Esophagus squamous epithelium (tissue), 5 donors: ENCODE results near the gene PRRX2. TPM values are rescaled to one million over a fixed set of nuclear protein-coding genes. Genes with fewer than 3 reads are reported as not detected.

Source experiments
- DNase-seq: peaks from one replicate; lab custom pipeline; 2025; lab: John Stamatoyannopoulos, UW
- H3K27ac ChIP-seq, 4 donors: fragments of 200-600 bp; sonication (generic); one replicate each; pipeline ENCODE4 v1.5.1; 2016 to 2019; ENCODE audit warnings: mild to moderate bottlenecking in 1 of 4
- H3K27me3 ChIP-seq, 4 donors: fragments of 200-600 bp; sonication (generic); 1 replicate in 3 of 4; 2 replicates in 1 of 4; pipeline versions ENCODE4 v1.5.1 to v1.6.0; 2017 to 2021; ENCODE audit warnings: antibody characterized with exemption in 1 of 4
- H3K36me3 ChIP-seq, 3 donors: fragments of 200-600 bp; sonication (generic); one replicate each; pipeline ENCODE4 v1.5.1; 2016 to 2019
- H3K4me1 ChIP-seq, 3 donors: fragments of 200-600 bp; sonication (generic); one replicate each; pipeline ENCODE4 v1.5.1; 2017 to 2019
- H3K4me3 ChIP-seq, 4 donors: fragments of 200-600 bp; sonication (generic); 1 replicate in 3 of 4; 2 replicates in 1 of 4; pipeline ENCODE4 v1.5.1; 2016 to 2019; ENCODE audit warnings: mild to moderate bottlenecking in 2 of 4, moderate library complexity in 1 of 4
- H3K9me3 ChIP-seq, 3 donors: fragments of 200-600 bp; sonication (generic); one replicate each; pipeline ENCODE4 v1.5.1; 2016 to 2019
- POLR2A ChIP-seq, 4 donors: fragments of 450-650 bp; IDR thresholded peaks; one replicate each; pipeline ENCODE4 v1.6.1; 2017; ENCODE audit warnings: antibody characterized with exemption in 4 of 4, mild to moderate bottlenecking in 4 of 4, moderate library complexity in 3 of 4
- WGBS, 2 donors: methylation state at CpG; one replicate each; pipeline ENCODE4 v1.1.5; 2018; 5-methylcytosine and 5-hydroxymethylcytosine counted together
- intact Hi-C: fragments of 100-400 bp; cut with DNase I; formaldehyde crosslinking; loops from one replicate; pipeline ENCODE4 v1.15.0; 2022
- total RNA-seq, 4 donors: library from RNA; depleted of rRNA; stranded (reverse); fragments of >200 nt; gene quantifications; one replicate each; pipeline ENCODE4 v1.1.0, GENCODE V29; 2016
- TF ChIP-seq, protein P1 (sequence below), 6 experiments: fragments of 450-650 bp in 4 of 6; fragments of 200-600 bp in 2 of 6; sonication (generic) in 2 of 6; IDR thresholded peaks; one replicate each; pipeline ENCODE4 v1.5.1; 2016 to 2019; ENCODE audit warnings: antibody characterized with exemption in 6 of 6, mild to moderate bottlenecking in 4 of 6, moderate library complexity in 4 of 6
- donor health status: DM: yes; HTN: yes; CAD: no.

Gene PRRX2
- total RNA-seq, 4 donors from 2014 or later: 0.82 to 3.8 (median 2.3) TPM

GRCh38 chr9:129719135-129719534 is 53.7 kb downstream of the PRRX2 start:
- DNase-seq: no peak
- intact Hi-C loops: no loop called here
- Histone ChIP-seq H3K4me3 (no peak overlapping the region), H3K27me3 (peaks cover 0 to 16% (median 0%) of the 10 kb centered on the region in 4 donors), H3K27ac (no peak overlapping the region), H3K4me1 (peaks cover 0 to 19% (median 4%) of the 10 kb centered on the region in 3 donors), H3K9me3 (no peaks in the 10 kb centered on the region), H3K36me3 (no peaks in the 10 kb centered on the region)
- 68 to 80% methylated on average over 9 to 33 of the region's 38 CpGs for WGBS, 2 donors
- TF ChIP-seq POLR2A (IDR thresholded peaks at IDR 0.05): no peak
- TF ChIP-seq, protein P1, sequence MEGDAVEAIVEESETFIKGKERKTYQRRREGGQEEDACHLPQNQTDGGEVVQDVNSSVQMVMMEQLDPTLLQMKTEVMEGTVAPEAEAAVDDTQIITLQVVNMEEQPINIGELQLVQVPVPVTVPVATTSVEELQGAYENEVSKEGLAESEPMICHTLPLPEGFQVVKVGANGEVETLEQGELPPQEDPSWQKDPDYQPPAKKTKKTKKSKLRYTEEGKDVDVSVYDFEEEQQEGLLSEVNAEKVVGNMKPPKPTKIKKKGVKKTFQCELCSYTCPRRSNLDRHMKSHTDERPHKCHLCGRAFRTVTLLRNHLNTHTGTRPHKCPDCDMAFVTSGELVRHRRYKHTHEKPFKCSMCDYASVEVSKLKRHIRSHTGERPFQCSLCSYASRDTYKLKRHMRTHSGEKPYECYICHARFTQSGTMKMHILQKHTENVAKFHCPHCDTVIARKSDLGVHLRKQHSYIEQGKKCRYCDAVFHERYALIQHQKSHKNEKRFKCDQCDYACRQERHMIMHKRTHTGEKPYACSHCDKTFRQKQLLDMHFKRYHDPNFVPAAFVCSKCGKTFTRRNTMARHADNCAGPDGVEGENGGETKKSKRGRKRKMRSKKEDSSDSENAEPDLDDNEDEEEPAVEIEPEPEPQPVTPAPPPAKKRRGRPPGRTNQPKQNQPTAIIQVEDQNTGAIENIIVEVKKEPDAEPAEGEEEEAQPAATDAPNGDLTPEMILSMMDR (IDR thresholded peaks at IDR 0.05): no peak

GRCh38 chr9:129720181-129720864 is 54.9 kb downstream of the PRRX2 start:
- Histone ChIP-seq H3K9me3 (no peaks in the 10 kb centered on the region), H3K27me3 (peaks cover 0 to 16% (median 0%) of the 10 kb centered on the region in 4 donors), H3K4me3 (no peak overlapping the region), H3K27ac (no peak overlapping the region), H3K4me1 (peaks cover 0 to 8% (median 0%) of the 10 kb centered on the region in 3 donors), H3K36me3 (no peaks in the 10 kb centered on the region)
- DNase-seq: no peak
- intact Hi-C loops: no loop called here
- 82 to 83% methylated on average over 17 of the region's 31 CpGs for WGBS, 2 donors
- TF ChIP-seq POLR2A (IDR thresholded peaks at IDR 0.05): no peak
- TF ChIP-seq, protein P1 (IDR thresholded peaks at IDR 0.05): peak in 1 of 6 experiments; percentile 34

- intact Hi-C loops: no loop called here
- 80 to 81% methylated on average over 16 to 25 of the region's 25 CpGs for WGBS, 2 donors
- Histone ChIP-seq H3K4me1 (peaks cover 0 to 8% (median 3%) of the 10 kb centered on the region in 3 donors), H3K36me3 (no peaks in the 10 kb centered on the region), H3K9me3 (no peaks in the 10 kb centered on the region), H3K27ac (no peak overlapping the region), H3K4me3 (no peak overlapping the region), H3K27me3 (peaks cover 0 to 16% (median 0%) of the 10 kb centered on the region in 4 donors)
- DNase-seq: no peak
- TF ChIP-seq POLR2A (IDR thresholded peaks at IDR 0.05): no peak
- TF ChIP-seq, protein P1 (IDR thresholded peaks at IDR 0.05): no peak
These were observed 55.6 kb downstream of the PRRX2 start for GRCh38 chr9:129720865-129721545.

DNA sequence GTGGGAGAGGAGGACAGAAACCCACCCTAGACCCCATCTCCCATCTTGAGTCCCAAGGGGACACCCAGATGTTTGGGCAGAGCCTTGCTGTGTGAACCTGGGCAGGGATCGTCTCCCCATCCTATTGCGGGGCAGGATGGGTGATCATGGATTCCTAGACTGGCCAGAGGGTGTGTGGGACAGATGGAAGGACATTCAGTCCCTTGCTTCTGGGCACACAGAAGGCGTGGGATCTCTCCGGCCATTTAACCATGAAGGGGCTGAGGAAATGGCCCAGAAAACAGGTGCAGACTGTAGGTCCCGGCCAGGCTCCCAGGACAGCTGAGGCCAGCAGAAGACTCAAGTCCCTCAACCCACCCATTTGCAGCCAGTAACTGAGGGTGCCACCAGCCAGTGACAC is 57.5 kb downstream of the PRRX2 start:
- no peak for DNase-seq
- TF ChIP-seq, protein P1 (IDR thresholded peaks at IDR 0.05): no peak
- no peak for TF ChIP-seq POLR2A (IDR thresholded peaks at IDR 0.05)
- Histone ChIP-seq H3K36me3 (no peaks in the 10 kb centered on the region), H3K4me3 (no peak overlapping the region), H3K27ac (no peak overlapping the region), H3K9me3 (no peaks in the 10 kb centered on the region), H3K27me3 (peaks cover 0 to 20% (median 0%) of the 10 kb centered on the region in 4 donors), H3K4me1 (peaks cover 0 to 20% (median 12%) of the 10 kb centered on the region in 3 donors)
- intact Hi-C loops: no loop called here
- 90 to 100% methylated on average over 2 to 5 of the region's 5 CpGs for WGBS, 2 donors
